Ishikawa (cell line): ENCODE data around the gene RBBP9.

Experiments
- EP300 ChIP-seq: IDR thresholded peaks from 2 replicates; pipeline ENCODE4 v1.6.1; 2012; ENCODE audit warnings: borderline replicate concordance
- TAF1 ChIP-seq: IDR thresholded peaks from 2 replicates; pipeline ENCODE4 v1.6.1; 2012; ENCODE audit warnings: low read depth, mild to moderate bottlenecking

DNA sequence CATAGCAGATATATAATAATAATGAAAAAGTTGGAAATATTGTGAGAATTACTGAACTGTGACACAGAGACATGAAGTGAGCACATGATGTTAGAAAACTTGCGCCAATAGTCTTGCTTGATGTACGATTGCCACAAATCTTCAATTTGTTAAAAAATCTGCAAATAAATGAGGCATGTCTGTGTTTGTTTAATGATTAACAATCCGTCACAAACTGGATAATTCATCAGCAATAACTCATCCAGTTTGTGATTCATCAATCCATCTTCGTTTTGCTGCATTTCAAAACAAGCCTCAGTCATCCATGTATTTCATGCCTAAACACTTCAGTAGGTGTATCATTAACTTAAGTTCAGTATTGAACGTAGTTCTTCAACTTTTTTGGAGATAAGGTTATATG, 44.7 kb upstream of the RBBP9 start:
- TF ChIP-seq TAF1 (no peak), EP300 (no peak)
